Endothelial cell of hepatic sinusoid (primary cell): ENCODE measurements around the gene TRIM25.
"Not testable (repeated sequence)": the region's sequence is repeated elsewhere in the genome, so short reads cannot be mapped to it uniquely, and the experiment has no call there.

Experiments used
- in situ Hi-C: cut with HindIII; loops from 2 replicates; pipeline ENCODE4 v1.10.0; 2017; ENCODE audit warnings: low sequenced_read_pairs

The TRIM25 gene, protein sequence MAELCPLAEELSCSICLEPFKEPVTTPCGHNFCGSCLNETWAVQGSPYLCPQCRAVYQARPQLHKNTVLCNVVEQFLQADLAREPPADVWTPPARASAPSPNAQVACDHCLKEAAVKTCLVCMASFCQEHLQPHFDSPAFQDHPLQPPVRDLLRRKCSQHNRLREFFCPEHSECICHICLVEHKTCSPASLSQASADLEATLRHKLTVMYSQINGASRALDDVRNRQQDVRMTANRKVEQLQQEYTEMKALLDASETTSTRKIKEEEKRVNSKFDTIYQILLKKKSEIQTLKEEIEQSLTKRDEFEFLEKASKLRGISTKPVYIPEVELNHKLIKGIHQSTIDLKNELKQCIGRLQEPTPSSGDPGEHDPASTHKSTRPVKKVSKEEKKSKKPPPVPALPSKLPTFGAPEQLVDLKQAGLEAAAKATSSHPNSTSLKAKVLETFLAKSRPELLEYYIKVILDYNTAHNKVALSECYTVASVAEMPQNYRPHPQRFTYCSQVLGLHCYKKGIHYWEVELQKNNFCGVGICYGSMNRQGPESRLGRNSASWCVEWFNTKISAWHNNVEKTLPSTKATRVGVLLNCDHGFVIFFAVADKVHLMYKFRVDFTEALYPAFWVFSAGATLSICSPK

DNA sequence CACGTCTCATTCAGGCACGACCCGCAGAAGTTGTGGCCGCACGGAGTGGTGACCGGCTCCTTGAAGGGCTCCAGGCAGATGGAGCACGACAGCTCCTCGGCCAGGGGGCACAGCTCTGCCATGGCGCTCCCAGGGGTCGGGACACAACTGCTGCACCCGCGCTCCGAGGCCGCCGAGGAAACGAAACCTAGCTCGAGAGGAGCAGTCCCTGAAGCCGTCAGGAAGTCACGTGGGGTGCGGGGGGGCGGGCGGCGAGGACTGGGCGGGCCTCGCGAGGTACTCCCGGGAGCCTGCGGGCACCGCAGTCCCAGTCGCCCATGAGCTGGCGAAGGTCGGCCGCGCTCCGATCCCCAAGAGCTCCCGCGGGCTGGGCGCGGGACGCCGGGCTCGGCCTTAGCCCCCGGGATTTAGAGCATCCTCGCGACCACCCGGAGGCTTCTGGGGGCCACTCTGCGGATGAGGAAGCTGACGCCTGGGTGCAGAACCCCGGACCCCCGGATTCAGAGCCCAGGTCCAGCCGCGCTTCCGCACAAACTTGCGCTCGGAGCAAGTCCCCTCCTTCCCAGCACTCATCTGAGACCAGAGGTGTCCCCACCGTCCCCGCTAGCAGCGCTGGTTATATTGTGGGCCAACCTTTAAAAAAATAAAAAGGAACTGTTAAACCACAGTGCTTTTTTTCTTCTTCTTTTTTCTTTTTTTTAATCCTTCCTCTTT is at the start of gene TRIM25:
TRIM25 (minus strand) TSS at position 183 of the 714 bp plus-strand sequence; CDS start at position 122, 61 bp downstream.
- in situ Hi-C loops, result no loop called here

DNA sequence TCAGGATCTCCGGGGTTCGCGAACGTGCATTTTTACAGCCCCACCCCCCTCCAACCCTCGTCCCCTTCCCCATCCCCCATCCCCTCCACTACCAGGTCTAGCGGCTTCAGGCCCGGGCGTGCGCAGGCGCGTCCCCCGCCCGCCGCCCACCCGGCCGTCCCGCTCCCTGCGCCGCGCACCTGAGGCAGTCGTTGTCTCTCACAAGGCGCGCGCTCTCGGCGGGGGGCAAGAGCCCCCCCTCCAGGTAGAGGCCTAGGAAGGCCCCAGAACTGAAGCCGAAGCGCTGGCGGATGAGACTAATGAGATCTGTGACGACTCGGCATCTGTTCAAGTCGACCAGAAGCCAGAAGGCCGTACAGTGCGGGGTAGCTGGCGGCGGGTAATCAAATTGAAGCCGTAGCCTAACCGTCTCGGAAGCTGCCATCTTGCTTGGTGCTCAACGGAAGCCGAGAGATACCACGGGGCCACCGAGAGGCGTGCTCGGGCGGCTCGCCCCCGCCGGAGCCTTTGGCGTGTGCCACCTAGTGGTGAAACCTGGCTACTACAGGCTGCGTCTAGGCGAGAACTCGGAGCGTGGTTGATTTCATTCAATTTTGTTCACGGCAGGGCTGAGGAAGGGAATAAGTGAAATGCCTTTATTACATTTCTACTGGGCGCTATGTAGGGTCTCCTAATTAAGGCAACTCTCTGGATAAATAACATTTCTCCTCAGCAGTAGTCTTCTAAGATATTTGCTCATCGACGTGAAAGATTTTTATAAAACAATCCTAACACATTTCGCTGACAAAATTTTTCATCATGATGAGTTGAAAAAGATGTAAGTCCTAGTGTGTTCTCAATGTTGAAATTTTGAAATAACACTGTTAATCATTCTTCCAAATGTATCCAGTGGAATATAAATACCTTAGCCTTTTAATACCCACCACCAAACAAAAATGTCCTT is 47.0 kb upstream of the TRIM25 start, which contains the start of gene COIL:
COIL (minus strand) TSS at position 455 of the 943 bp plus-strand sequence; CDS start at position 424, 31 bp downstream.
- in situ Hi-C loops, result no loop called here

DNA sequence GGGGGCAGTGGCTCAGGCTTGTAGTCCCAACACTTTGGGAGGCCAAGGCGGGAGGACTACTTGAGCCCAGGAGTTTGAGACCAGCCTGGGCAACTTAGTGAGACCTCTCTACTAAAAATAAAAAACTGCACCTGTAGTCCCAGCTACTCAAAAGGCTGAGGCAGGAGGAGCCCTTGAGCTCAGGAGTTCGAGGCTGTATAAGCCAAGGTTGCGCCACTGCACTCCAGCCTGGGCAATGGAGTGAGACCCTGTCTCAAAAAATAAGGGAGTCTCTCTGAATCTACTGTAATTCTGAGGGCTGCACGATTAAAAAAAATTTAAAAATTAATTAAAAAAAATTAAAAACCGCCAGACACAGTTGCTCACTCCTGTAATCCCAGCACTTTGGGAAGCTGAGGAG is 43.1 kb upstream of the TRIM25 start:
- in situ Hi-C loops, result no loop called here

DNA sequence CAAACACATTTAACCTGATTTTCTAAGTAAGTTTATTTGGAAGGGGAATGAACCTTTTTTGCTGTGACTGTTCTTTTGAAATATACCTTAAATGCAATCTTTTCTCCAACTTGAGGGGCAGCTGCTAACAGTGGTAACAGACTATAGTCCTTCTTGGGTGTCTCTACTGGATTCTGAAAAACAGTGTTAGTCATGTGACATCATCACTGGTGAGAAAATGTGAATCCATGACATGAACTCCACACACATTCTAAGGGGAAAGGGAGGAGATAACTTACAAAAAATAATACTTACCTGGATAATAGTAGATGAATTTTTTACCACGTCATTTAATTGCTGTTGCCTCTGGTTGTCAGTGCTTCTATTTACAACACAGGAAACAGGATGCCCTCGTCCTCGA is 35.7 kb upstream of the TRIM25 start:
- in situ Hi-C loops, result no loop called here

DNA sequence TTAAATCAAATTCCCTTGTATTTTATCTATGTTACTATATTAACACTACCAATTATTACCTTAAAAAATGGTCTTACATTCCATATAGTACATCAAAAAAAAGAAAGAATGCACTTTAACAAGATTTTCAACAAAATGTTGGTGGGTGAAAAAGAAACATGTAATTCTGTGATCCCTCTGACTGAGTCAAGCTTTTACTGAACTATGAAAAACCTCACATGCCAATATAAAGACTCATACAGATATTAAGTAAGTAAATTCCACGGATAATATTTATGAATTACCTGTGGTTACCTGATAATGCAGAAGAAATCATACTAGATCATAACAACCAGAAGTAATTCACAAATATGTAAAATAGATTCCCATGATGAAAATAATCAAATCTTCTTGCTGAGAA is 34.6 kb upstream of the TRIM25 start:
- in situ Hi-C loops, result no loop called here

DNA sequence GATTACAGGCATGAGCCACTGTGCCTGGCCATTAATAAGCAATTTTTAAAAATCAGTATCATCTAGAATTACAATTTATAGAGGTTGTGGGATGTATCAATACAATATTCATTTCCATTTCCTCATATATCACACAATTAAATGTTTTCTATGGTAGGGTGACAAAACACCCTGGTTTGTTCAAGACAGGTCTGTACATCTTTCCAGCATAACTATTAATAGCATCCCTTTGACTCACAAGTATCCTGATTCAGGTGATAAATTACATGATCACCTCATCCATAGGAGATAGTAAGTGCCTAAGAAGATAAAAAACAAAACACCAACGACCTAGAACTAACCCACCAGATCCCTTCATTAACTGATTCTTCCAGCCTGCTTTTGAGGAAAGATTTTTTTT is 33.9 kb upstream of the TRIM25 start:
- in situ Hi-C loops, result no loop called here

DNA sequence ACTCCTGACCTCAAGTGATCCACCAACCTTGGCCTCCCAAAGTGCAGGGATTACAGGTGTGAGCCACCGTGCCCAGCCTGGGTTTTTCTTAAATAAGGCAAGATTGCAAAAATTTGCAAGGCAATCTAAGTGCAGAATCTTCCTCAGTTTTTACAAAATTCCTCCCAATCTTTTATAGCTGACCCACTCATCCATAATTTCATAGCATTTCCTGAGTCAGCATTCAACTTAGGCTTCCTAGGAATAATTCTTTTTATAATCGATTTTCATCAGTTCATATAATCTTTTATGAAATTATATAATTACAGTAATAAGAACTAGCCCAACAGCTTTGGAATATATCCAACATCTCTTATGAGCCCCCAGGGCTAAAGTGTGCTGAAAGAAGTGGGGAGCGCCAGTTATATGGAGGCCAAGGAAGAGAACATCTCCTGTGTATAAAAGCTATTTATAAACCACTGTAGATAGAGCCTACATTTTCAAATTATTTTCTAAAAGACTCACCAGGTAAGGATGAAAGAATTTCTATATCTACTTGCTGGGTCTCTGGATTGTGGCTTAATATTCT is 32.2 kb upstream of the TRIM25 start:
- in situ Hi-C loops, result no loop called here

DNA sequence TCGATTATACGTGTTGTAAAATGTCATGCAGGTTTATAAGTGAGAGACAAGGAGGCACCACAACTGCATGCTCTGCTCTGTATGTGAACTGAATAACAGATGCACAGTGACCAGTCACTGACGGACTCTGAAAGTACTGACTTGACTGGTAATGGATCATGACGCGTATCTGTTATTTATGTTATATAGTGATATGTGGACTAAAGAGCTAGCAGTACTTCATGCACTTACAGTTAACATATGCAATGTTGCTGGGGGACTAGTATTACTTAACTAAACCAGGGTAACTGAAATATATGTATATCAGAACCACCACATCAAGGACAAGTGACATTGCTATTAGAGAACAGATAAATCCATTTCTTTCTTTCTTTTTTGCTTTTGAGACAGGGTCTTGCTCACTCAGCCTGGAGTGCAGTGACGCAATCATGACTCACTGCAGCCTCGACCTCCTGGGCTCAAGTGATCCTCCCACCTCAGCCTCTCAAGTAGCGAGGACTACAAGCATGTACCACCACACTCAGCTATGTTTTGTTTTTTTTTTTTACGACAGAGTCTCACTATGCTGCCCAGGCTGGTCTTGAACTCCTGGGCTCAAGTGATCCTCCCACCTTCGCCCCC is 29.8 kb upstream of the TRIM25 start:
- in situ Hi-C loops, result no loop called here

DNA sequence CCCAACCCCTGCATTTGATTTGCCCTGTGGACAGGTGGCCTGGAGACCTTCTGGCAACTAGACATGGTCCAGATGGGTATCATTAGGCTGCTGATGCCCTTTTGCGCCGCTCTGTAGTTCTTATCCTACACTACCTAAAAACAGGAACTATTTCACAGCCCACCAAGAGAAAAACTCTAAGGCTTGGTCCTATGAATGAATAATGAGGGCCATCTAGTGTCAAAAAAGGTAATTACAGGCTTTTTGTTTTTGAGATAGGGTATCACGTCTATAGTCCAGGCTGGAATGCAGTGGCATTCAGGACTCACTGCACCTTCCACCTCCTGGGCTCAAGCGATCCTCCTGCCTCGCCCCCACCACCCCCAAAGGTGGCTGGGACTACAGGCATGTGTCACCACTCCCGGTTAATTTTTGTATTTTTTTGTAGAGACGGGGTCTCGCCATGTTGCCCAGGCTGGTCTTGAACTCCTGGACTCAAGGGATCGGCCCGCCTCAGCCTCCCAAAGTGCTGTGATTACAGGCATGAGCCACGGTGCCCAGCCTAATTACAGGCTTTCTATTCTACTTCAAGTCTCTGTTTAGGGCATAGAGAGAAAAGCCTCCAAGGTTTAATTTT is 26.1 kb upstream of the TRIM25 start:
- in situ Hi-C loops, result no loop called here

DNA sequence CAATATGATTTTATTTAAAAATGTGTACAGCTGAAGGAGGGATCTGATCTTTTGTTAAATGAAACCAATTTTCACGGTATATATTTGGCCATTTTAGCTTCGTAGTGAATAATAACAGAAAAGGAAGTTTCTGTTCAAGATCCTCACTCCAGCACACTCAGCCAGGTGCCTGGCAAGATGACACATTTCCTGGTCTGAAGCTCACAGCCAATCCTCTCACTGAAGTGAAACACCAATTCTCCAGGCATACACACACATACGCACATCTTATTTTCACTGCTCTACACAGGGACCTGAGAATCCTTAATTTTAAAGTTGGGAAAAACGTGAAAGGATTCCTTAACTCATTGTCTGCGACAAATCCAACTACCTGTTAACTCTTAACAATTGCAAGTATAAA is 24.4 kb upstream of the TRIM25 start:
- in situ Hi-C loops, result not testable (repeated sequence)

DNA sequence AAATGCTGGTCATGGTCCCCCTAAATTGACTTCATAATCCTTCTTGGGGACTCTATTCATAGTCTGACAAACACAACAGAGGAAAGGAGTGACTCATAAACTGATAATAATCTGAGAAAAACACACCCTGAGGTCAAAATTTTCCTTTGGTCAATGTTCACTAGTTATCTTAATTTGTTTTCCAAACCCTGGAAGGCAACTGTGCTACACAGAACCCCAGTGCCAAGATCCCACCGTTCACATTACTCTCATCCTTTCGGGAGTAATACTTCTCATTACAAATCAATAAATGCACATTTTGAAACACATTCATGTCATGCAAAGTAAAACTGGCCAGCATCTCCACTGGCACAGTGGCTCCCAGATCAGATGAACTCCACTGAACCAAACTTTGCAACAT is 23.8 kb upstream of the TRIM25 start:
- in situ Hi-C loops, result no loop called here

DNA sequence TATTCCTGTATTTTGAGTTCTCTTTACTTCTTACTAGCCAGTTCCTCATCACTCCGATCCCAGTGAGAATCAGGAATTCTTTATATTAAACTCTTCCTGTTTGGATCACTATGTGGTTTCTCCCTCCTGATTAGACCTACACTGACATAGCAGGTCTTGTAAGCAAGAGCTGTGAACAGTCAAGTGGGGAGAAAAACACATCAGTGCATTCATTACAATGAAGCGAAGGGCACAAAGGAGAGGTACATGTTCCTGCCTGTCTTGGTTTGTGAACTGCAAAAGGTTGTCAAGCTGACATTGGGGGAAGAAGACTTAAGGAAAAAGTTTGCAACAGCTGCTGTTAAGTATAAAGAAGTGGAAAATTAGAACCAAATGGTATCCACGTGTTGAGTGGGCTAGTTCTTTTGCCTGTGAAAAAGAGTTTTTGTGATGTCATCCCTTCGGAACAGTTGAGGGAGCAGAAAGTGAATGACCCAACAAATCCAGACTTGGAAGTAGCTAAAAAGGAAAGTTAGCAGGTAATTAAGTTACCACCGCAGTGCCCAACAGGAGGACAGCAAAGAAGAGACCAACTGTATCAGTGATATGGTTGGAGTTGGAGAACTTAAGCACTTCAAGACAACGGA is 23.0 kb upstream of the TRIM25 start:
- in situ Hi-C loops, result no loop called here

DNA sequence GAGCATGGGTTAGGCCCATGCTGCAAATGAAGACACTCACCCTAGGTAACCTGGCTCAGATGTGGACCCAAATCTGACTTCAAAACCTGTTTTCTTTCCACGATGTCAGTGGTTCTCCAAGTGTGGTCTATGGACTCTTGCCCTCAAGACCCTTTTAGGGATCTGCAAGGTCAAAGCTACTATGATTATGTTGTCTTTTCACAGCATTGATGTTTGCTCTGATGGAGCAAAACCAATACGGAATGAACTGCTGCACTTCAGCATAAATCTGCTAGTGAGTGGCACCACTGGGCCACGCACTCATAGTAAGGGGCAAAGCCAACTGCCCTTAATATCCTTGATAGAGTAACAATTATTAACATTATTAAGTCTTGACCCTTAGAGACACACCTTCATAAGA is 21.6 kb upstream of the TRIM25 start:
- in situ Hi-C loops, result no loop called here

DNA sequence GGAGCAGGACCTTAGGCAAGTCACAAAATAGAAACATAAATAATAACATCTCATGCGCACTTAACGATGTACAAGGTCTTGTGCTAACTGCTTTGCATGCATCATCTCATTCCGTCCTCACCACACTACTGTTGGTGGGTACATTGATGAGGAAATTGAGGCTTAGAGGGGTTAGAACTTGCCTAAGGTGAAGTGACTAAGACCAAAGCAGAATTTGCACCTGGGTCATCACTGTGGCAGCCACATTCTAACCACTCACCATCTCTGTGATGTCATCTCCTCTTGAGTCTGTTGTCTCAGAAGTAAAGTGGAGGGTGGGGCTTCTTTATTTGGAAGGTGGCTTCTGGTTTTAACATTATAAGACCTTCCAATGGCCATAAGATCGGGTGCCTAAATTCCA is 20.4 kb upstream of the TRIM25 start:
- in situ Hi-C loops, result no loop called here

DNA sequence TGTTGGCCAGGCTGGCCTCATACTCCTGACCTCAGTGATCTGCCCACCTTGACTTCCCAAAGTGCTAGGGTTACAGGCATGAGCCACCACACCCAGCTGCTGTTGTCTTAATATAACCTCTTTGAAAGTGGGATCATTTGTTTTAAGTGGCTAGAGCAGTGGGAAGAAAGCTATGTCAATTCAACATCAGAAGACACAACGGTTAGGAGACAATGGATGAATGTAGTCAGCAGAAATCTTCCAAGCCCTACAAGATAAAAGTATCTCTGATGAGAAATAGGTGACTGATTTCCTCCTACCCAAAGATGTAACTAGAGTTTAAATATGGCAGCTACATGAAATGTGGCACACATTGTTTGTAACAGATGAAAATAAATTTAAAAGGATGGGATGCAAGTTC is 20.0 kb upstream of the TRIM25 start:
- in situ Hi-C loops, result no loop called here

DNA sequence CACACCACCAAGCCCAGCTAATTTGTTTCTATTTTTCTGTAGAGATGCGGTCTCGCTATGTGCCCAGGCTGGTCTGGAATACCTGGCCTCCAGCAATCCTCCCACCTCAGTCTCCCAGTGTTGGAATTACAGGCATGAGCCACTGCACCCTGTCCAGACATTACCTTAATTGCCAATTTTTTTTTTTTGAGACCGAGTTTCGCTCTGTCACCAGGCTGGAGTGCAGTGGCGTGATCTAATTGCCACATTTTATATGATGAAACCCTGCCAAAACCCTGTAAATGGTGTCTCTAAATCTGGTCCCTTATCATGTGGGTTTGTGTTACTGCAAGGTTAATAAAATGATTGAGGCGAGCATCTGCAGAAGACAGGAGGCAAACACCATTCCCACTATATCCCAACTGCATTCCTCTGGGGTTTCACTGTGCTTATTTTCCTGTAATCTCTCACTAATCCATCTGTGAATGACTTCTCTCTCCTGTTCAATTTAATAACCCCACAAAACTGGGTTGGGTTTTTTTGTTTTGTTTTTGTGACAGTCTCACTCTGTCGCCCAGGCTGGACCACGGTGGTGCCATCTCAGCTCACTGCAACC is 19.4 kb upstream of the TRIM25 start:
- in situ Hi-C loops, result no loop called here

DNA sequence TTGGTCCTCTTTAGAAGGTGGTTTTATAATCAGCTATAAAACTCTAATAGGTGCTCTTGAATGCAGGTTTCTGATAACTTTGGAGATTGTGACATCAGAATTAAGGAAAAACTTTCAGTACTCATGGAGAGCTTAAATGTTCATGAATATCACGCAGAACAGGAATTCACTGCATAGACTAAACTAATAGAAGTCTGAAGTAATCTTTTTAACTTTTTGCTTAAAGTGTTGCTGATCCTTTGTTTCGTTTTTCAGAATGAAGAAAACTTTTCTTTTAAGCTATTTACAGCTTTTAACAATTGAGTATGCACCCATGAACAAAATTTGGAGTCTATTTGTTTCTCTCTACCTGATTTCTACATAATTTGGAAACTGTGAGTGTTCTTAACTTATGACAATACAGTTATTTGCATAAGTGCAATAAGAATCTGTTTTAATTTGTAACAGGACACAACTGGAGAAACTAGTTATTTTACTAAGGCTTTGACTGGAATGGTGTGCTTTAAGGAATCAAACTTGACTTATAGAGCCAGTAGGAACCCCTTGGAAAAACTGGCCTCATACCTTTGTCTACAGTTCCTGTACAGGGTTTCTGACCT is 17.0 kb upstream of the TRIM25 start:
- in situ Hi-C loops, result no loop called here

DNA sequence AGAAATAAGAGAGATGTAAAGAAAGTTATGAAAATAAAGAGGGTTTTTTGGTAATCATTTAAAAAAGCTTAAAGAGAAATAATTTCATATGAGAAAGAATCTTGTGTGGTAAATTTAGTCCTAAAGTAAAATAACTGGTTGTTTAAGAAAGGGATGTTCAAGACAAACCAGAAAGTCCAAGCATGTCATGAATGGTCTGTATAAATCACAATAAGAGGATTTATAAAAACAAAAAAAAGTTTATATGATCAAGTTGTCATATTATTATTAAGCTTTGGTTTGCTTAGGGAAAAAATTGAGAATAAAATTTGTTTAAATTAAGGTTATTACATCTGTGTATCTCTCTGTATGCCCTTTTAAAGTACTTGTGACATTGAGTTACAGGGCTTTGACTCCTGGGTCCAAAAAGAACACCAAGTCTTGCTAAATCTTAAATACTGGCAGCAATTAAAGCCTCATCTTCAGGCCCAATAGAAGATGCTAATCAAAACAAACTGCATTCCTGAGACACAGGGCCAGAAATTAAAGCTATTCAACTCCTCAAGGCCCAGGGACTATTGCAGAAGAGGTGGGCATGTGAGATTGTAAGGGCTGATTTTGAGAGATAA is 15.6 kb upstream of the TRIM25 start:
- in situ Hi-C loops, result no loop called here
